22Rv1 (cell line): ENCODE measurements around the gene KCND2.

ENCODE experiments used
- H3K27ac ChIP-seq: fragments of 450-650 bp; 2 replicates; pipeline ENCODE4 v1.5.1; 2017
- ZFX ChIP-seq: fragments of 450-650 bp; IDR thresholded peaks from 2 replicates; pipeline ENCODE4 v1.6.1; 2017; ENCODE audit warnings: antibody characterized with exemption, borderline replicate concordance
- TF ChIP-seq, protein P1 (sequence below): fragments of 450-650 bp; IDR thresholded peaks from 2 replicates; pipeline ENCODE4 v1.5.1; 2017; ENCODE audit warnings: mild to moderate bottlenecking

KCND2 gene

GRCh38 chr7:120405652-120406051 lies 132.7 kb downstream of the KCND2 start:
- no peak overlapping the region for H3K27ac ChIP-seq
- TF ChIP-seq, protein P1, sequence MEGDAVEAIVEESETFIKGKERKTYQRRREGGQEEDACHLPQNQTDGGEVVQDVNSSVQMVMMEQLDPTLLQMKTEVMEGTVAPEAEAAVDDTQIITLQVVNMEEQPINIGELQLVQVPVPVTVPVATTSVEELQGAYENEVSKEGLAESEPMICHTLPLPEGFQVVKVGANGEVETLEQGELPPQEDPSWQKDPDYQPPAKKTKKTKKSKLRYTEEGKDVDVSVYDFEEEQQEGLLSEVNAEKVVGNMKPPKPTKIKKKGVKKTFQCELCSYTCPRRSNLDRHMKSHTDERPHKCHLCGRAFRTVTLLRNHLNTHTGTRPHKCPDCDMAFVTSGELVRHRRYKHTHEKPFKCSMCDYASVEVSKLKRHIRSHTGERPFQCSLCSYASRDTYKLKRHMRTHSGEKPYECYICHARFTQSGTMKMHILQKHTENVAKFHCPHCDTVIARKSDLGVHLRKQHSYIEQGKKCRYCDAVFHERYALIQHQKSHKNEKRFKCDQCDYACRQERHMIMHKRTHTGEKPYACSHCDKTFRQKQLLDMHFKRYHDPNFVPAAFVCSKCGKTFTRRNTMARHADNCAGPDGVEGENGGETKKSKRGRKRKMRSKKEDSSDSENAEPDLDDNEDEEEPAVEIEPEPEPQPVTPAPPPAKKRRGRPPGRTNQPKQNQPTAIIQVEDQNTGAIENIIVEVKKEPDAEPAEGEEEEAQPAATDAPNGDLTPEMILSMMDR, result no peak
- TF ChIP-seq ZFX, result no peak

GRCh38 chr7:120407010-120407409 lies 134.0 kb downstream of the KCND2 start:
- TF ChIP-seq ZFX, result no peak
- TF ChIP-seq, protein P1, result no peak
- H3K27ac ChIP-seq, result no peak overlapping the region

DNA sequence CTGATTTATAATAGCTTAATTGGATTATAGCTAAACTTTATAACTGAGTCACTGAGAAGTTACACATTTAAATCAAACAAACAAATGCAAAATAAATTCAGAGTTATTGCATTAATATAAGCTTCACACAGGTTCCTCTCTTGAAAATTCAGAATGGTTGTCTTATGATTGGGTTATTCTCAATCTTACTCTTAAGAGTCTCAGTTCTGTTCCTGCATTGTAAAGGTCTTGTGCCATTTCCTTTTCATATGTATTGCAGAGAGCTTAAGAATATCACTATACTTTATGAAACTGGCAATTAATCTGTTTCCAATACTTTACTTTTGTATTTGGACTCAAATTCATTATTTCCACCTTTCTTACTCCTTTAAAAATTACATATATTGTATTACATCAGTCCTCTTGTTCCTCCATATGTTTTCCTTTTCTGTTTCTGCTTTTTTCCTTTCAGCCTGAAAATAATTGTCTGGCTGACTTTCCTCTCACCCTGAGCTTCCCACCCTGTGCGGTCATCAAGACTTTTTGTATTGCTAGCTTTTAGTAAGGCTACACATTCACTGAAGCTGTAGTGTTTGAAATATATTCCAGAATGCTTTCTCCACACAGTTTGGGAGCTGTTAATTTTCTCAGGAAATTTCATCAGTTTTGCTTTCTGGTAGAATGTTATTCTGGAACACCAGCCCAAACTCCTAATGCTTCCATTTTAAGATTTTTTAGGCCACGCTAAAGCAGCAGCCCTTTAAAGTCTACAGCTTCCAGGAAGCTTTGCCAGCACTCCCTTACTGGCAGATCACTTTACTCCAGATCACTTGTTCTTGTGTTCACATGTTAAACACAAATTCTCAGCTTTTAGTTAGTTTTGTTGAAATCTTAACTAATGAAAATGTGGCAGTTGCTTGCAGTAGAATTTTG lies 139.4 kb downstream of the KCND2 start:
- no peak overlapping the region for H3K27ac ChIP-seq
- TF ChIP-seq, protein P1, result no peak
- TF ChIP-seq ZFX, result no peak

- no peak overlapping the region for H3K27ac ChIP-seq
- TF ChIP-seq ZFX, result no peak
- TF ChIP-seq, protein P1, result no peak
These were observed 140.2 kb downstream of the KCND2 start for GRCh38 chr7:120413164-120413563.

DNA sequence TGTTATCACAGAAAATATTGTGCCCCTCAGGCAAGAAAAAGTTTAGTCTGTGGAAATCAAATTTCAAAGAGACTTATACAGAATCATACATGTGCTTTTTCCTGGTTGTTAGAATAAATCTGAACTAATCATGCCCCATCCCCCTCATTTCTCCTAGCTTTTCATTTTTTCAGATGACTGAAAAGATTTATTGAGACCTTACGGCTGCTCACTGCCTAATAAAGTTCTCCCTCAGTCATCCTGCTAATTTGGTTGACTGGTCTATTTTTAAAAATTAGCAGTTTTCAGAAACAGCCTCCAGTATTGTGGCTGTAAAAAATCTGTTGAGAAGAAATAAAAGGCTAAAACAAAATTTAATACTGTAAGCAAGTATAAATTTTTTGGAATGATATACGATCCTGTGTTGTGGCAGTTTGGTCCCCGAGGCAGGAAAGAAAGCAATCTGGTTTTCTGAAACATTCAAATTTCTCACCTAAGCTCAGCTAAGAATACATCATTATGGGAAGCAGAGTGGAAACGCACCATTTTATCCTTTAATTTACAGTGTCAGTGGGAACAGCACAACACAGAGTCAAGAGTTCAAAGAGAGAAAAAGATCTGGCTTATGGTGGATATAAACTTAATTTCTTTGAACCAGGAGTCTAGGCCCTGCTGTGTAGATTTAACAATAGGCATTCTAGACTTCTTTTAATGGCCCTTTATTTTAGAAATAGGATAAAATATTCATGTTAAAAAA lies 144.4 kb downstream of the KCND2 start:
- no peak for TF ChIP-seq ZFX
- TF ChIP-seq, protein P1, result no peak
- no peak overlapping the region for H3K27ac ChIP-seq

DNA sequence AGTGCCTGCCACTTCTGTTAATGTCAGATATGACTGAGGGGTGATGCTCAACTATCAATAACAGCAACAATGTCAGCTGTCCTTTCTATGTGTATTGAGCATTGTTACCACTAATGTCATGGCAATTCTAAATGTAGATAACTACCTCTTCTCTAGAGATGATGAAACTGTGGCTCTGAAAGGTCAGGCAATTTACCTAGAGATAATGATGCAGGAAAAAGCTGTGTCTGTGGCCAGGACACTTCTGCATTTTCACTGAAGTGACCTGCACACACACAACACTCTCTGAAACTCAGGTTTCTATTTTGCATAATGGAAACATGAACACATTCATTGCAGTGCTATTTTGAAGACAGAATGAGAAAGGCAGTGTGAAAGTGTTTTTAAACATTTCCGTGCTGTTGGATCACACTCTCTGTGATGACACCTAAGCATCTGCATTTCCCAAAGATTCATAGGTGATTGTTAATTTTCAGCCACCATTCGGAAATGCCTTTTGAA lies 148.2 kb downstream of the KCND2 start:
- TF ChIP-seq, protein P1, result no peak
- TF ChIP-seq ZFX, result no peak
- H3K27ac ChIP-seq, result no peak overlapping the region

DNA sequence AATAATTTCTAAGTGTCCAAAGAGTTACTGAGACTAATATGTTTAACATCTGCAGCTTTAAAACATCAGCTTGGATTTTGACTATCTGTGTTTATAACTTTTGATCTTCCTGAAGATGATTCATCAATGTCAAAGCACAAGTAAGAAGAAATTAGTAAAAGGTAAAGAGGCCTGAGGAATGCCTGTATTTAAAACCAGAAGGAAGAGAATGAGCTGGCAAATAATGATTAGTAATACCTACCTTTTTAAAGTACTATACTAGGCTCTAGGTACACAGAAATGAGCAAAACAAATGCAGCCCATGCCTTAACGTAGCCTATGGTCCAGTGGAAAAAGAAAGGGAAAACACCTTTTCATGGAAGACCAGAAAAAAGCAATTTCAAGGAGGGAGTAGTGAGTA lies 158.0 kb downstream of the KCND2 start:
- H3K27ac ChIP-seq, result no peak overlapping the region
- TF ChIP-seq, protein P1, result no peak
- TF ChIP-seq ZFX, result no peak
